HG03439 (cell line): ENCODE measurements around the gene YBX2.

Source experiments
- ATAC-seq: cut with Tn5 transposase; IDR thresholded peaks from one replicate; pipeline ENCODE4 v1.9.1; 2021; ENCODE audit warnings: mild to moderate bottlenecking, moderate library complexity; ENCODE audit not compliant: unreplicated experiment

YBX2 gene

DNA sequence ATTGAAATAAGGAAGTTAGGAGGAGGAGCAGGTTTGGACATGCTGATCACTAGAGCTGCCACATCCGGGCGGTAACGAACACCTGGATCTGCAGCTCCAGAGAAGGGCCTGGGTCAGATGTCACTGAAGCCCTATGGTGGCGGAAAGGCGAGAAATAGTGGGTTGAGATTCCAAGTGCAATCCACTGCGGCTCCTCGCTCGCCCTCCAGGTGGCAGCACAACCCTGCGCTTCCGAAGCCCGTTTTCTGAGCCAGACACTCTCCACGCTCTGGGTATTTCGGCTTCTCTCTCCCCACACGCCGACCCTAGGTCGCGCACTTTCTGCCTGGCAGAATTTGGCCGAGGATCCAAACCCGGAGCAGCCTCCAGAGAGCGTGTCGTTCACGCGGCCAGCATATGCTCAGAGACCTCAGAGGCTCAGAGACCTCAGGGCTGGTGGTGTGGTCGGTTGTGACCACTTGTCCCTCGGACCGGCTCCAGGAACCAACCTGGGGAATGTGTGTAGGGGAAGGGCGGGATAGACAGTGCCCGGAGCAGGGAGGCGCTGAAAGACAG is 13.8 kb downstream of the YBX2 start:
- ATAC-seq, result peak; percentile 60

- ATAC-seq, result no peak
These were observed 15.0 kb downstream of the YBX2 start for GRCh38 chr17:7279448-7279847.

- no peak for ATAC-seq
These were observed 27.7 kb downstream of the YBX2 start for GRCh38 chr17:7266784-7267183.

- ATAC-seq, result no peak
These were observed 30.7 kb downstream of the YBX2 start for GRCh38 chr17:7263801-7264078.

GRCh38 chr17:7262935-7263800 is 31.3 kb downstream of the YBX2 start:
- no peak for ATAC-seq

GRCh38 chr17:7262192-7262934 is 32.1 kb downstream of the YBX2 start, which contains the start of gene CLDN7:
Gene CLDN7 (minus strand): TSS chr17:7262478. CDS start chr17:7262043, 435 bp downstream.
- no peak for ATAC-seq

DNA sequence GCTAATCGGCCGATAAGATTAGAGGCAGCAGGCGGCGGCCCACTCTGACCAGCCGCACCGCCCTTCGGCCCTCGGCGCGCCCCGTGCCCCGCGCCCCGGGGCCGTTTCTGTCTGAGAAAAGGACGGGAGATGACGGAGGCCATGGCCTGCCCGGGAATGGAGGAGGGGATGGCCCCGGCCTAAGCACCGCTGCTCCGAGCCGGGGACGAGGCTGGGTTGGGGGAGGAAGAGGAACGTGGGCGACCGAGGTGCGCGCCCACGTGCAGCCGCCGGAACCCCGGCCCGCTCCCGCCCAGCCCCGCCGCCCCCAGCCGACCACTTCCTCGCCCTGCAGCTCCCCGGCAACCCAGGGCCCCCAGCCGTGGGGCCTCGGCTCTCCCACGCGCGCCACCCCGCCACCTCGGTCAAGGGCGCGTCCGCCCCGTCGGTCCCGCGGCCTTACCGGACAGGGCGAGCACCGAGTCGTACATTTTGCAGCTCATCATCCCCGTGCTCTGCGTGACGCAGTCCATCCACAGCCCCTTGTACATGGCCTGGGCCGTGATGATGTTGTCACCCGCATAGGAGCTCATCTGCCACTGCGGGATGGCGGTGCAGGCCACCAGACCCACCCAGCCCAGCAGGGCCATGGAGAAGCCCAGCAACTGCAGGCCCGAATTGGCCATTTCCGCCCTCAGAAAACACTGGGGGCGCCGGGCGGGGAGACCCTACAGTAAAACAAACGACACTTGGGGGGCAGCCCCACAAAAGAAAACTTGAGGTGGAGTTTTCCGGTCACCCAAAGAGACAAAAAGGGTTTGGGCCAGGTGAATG is 32.9 kb downstream of the YBX2 start:
- ATAC-seq, result no peak

DNA sequence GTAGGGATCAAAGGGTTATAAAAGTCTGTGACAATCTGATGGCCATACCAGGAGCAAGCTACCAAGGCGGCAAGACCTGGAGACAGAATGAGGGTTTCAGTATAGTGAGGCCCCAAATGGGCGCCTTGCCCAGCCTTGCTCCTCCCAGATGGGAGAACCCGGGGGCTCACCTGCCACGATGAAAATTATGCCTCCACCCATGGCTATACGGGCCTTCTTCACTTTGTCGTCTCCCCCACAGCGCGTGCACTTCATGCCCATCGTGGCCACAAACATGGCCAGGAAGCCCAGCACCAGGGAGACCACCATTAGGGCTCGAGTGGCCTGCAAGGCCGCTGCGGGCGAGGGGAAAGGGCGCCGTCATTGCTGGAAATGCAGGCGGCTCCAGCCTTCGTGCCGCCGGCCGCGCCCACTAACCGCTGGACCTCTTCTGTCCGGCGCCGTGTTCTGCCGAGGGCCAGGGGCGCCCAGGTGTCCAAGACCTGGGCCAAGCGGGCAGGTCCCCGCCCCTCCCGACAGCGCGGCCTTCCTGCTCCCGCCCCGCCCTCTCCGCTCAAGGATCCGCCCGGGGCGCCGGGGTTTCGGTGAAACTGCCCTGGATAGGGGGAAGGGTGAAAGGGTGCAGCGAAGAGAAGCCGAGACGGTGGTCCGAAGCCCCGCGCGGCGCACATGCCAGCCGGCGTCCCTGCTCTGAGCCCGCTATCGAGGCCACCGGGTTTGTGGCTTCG is 33.6 kb downstream of the YBX2 start:
- ATAC-seq, result no peak

- ATAC-seq, result no peak
These were observed 34.3 kb downstream of the YBX2 start for GRCh38 chr17:7260151-7260550.

DNA sequence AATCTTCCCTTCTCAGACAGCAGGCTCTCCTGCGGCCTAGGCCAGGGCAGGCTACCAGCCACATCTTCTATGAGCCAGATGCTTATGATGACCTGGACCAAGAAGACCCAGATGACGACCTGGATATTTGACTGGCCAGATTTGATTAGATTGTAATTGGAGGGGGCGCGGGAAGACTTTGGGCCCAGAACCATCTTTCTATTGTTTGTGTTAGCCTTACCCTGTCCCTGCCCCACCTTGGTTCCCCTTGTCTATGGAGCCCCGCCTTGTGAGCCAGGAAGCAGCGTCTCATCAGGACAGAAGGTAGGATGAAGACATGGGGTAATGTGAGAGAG is 34.9 kb downstream of the YBX2 start:
- ATAC-seq, result no peak

GRCh38 chr17:7258731-7259554 is 35.5 kb downstream of the YBX2 start:
- no peak for ATAC-seq

DNA sequence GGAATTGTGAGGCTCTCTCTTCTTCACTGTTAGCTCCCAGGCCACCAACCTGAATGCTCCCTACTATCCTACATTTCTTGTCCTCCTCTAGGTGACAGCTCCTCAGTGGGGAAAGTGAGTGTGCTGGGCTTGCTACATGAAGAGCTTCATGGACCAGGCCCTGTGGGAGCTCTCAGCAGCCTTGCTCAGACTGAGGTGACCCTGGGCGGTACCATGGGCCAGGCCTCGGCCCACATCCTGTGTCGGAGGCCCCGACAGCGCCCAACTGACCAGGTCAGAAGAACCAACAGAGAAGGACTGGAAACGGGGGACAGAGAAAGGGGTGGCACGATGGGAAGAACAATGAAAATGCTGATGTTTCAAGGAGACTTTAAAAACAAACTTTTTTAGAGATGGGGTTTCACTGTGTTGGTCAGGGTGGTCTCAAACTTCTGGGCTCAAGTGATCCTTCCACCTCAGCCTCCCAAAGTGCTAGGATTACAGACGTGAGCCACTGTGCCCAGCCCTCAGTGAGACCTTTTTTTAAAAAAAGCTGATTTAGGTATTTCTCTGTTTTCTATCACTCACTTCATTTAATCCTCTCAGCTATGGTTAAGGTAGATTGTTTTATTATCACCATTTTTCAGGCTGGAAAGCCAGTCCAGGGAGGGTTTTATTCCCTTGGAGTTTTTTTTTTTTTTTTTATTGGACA is 37.5 kb downstream of the YBX2 start:
- ATAC-seq, result no peak

- no peak for ATAC-seq
These were observed 39.9 kb downstream of the YBX2 start for GRCh38 chr17:7254511-7254910.

GRCh38 chr17:7253082-7253481 is 41.4 kb downstream of the YBX2 start:
- ATAC-seq, result no peak

DNA sequence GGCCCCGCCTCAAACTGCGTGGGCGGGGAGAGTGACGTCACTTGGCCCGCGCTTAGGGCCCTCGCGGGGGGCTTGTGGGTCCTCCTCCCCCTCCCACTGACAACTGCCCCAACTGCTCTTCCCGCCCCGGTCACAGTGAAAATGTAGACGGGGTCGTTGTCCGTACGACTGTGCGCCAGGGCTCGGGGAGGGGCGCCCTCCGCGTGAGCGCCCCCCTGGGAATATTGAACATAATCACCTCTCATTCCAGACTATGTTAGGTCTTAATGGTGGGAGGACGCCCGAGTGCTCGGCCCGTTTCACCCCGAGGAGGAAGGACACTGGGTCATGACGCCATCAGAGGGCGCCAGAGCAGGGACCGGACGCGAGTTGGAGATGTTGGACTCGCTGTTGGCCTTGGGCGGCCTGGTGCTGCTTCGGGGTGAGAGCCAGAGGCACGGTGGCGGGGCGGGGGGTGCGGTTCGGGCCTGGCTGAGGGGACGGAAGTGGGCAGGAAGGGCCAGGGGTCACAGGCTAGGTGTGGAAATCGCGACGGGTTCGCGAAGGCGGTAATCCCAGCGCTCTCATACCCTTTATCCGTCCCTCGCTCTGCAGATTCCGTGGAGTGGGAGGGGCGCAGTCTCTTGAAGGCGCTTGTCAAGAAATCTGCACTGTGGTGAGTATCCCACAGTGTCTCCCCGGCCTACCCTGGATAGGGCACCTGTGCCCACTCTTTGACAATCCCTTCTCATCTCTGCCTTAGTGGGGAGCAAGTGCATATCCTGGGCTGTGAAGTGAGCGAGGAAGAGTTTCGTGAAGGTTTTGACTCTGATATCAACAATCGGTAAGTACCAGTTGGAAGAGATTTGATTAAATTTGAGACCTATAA is 42.0 kb downstream of the YBX2 start, which contains the start of gene ELP5:
Gene ELP5, plus strand, starts transcription at position 40 of the 868 bp plus-strand sequence. Its CDS starts 336 bp downstream, at position 376.
- ATAC-seq, result peak; percentile 52

DNA sequence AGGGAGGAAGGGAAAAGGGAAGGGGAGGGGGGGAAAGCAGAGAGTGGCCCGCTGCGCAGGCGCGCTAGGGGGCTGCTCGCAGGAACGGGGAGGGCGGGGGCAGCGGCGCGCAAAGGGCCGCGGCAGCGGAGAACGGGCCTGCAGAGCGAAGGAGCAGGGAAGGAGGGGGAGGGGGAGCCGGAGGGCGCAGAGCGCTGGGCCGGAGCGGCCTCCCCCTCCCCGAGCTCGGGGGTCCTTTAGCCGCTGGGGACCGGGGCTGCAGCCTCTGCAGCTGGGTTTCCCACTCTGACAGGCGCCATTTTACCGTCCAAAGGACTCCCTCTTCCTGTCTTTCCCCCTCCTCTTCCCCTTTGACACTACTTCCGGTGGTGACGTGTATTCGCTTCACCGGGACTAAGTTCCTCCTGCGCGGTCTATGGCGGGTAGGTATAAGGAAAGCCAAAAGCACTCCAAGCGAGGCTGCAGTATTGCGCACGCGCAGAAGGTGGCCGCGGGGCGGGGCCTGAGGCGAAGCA is 42.7 kb downstream of the YBX2 start, which contains the start of gene CTDNEP1:
Gene CTDNEP1, minus strand, starts transcription at position 74 of the 515 bp plus-strand sequence. CDS start 438 bp downstream, outside the sequence.
- peak; percentile 81 for ATAC-seq
